GM12864 (cell line): ENCODE measurements around the gene LIPC.

ENCODE experiments used
- DNase-seq: peaks from one replicate; pipeline ENCODE4 v3.0.0-alpha.2; 2011; ENCODE audit warnings: low read depth
- H3K4me3 ChIP-seq: 2 replicates; pipeline ENCODE4 v1.5.1; 2011; ENCODE audit warnings: mild to moderate bottlenecking, low read depth, low read length, control low read depth
- CTCF ChIP-seq: IDR thresholded peaks from 2 replicates; pipeline ENCODE4 v1.5.1; 2011; ENCODE audit warnings: low read depth, mild to moderate bottlenecking, moderate library complexity, low read length, control low read depth, inconsistent platforms; ENCODE audit errors: missing control alignments

LIPC gene

GRCh38 chr15:58423205-58423604, 8.6 kb upstream of the LIPC start:
- TF ChIP-seq CTCF, result no peak

GRCh38 chr15:58423831-58424608, 7.8 kb upstream of the LIPC start:
- DNase-seq, result no peak
- no peak overlapping the region for H3K4me3 ChIP-seq
- no peak for TF ChIP-seq CTCF

More at GRCh38 chr15:58423205-58423604, 8.6 kb upstream of the LIPC start:
- no peak for DNase-seq
- H3K4me3 ChIP-seq, result no peak overlapping the region

GRCh38 chr15:58424722-58425121, 7.1 kb upstream of the LIPC start:
- DNase-seq, result no peak
- TF ChIP-seq CTCF, result no peak
- H3K4me3 ChIP-seq, result no peak overlapping the region

- DNase-seq, result no peak
- no peak overlapping the region for H3K4me3 ChIP-seq
- no peak for TF ChIP-seq CTCF
Measured at GRCh38 chr15:58425185-58425584, 6.6 kb upstream of the LIPC start.

GRCh38 chr15:58425834-58426233, 6.0 kb upstream of the LIPC start:
- H3K4me3 ChIP-seq, result no peak overlapping the region
- no peak for DNase-seq
- no peak for TF ChIP-seq CTCF

- no peak overlapping the region for H3K4me3 ChIP-seq
- no peak for DNase-seq
- TF ChIP-seq CTCF, result no peak
Measured at GRCh38 chr15:58426501-58426900, 5.3 kb upstream of the LIPC start.

- H3K4me3 ChIP-seq, result no peak overlapping the region
- no peak for DNase-seq
- no peak for TF ChIP-seq CTCF
Measured at GRCh38 chr15:58427987-58428386, 3.8 kb upstream of the LIPC start.
